HUES64 (cell line): Measurements from ENCODE around the gene MAP3K14.

ENCODE experiments used
- H3K27ac ChIP-seq: 2 replicates; pipeline ENCODE4 v1.7.0; 2013; ENCODE audit warnings: low read depth, low read length, inconsistent platforms
- H3K27me3 ChIP-seq: 2 replicates; pipeline ENCODE4 v1.6.1; 2013; ENCODE audit warnings: mild to moderate bottlenecking, low read length; ENCODE audit not compliant: insufficient read depth
- H3K36me3 ChIP-seq: 2 replicates; pipeline ENCODE4 v1.6.1; 2013; ENCODE audit warnings: mild to moderate bottlenecking, low read length; ENCODE audit not compliant: insufficient read depth
- H3K4me1 ChIP-seq: 2 replicates; pipeline ENCODE4 v1.6.1; 2013; ENCODE audit warnings: mild to moderate bottlenecking, low read length, moderate library complexity; ENCODE audit not compliant: insufficient read depth
- H3K4me3 ChIP-seq: 2 replicates; pipeline ENCODE4 v1.5.1; 2013; ENCODE audit warnings: mild to moderate bottlenecking, low read length, moderate library complexity
- H3K9ac ChIP-seq: 2 replicates; pipeline ENCODE4 v1.6.1; 2013; ENCODE audit warnings: mild to moderate bottlenecking, low read depth, low read length
- H3K9me3 ChIP-seq: 2 replicates; pipeline ENCODE4 v1.6.1; 2013; ENCODE audit warnings: low read depth, low read length; ENCODE audit not compliant: insufficient read depth
- WGBS: fragments of 150-250, 120-280 bp; methylation state at CpG from one replicate; pipeline ENCODE4 v1.1.7; 2013; ENCODE audit warnings: missing lambda C conversion rate; 5-methylcytosine and 5-hydroxymethylcytosine counted together

MAP3K14 gene

GRCh38 chr17:45338023-45338781 lies 21.4 kb upstream of the MAP3K14 start:
- no peak overlapping the region for H3K4me3 ChIP-seq
- WGBS, result 93% methylated on average over 15 of the region's 15 CpGs
- no peaks in the 10 kb centered on the region for H3K9me3 ChIP-seq
- H3K27ac ChIP-seq, result no peak overlapping the region
- H3K36me3 ChIP-seq, result no peaks in the 10 kb centered on the region
- H3K9ac ChIP-seq, result no peak overlapping the region
- H3K27me3 ChIP-seq, result no peaks in the 10 kb centered on the region; the same call in 1 of the 2 replicates
- peaks cover 11% of the 10 kb centered on the region; the same call in 1 of the 2 replicates for H3K4me1 ChIP-seq

- 88% methylated on average over 9 of the region's 9 CpGs for WGBS
- peaks cover 8% of the 10 kb centered on the region; the same call in 1 of the 2 replicates for H3K4me1 ChIP-seq
- no peaks in the 10 kb centered on the region for H3K9me3 ChIP-seq
- no peak overlapping the region for H3K4me3 ChIP-seq
- H3K36me3 ChIP-seq, result no peaks in the 10 kb centered on the region
- no peak overlapping the region for H3K27ac ChIP-seq
- no peaks in the 10 kb centered on the region; the same call in 1 of the 2 replicates for H3K27me3 ChIP-seq
- no peak overlapping the region for H3K9ac ChIP-seq
Measured at GRCh38 chr17:45336390-45337182, 19.8 kb upstream of the MAP3K14 start.

- no peak overlapping the region for H3K9ac ChIP-seq
- peaks cover 8% of the 10 kb centered on the region; the same call in 1 of the 2 replicates for H3K4me1 ChIP-seq
- H3K4me3 ChIP-seq, result no peak overlapping the region
- no peaks in the 10 kb centered on the region; the same call in 1 of the 2 replicates for H3K27me3 ChIP-seq
- H3K36me3 ChIP-seq, result no peaks in the 10 kb centered on the region
- no peaks in the 10 kb centered on the region for H3K9me3 ChIP-seq
- no peak overlapping the region for H3K27ac ChIP-seq
- WGBS, result 89% methylated on average over 5 of the region's 5 CpGs
Measured at GRCh38 chr17:45335721-45336120, 18.9 kb upstream of the MAP3K14 start.

- no peak overlapping the region for H3K4me3 ChIP-seq
- no peaks in the 10 kb centered on the region for H3K36me3 ChIP-seq
- no peak overlapping the region for H3K27ac ChIP-seq
- peaks cover 8% of the 10 kb centered on the region; the same call in 1 of the 2 replicates for H3K4me1 ChIP-seq
- no peak overlapping the region for H3K9ac ChIP-seq
- no peaks in the 10 kb centered on the region; the same call in 1 of the 2 replicates for H3K27me3 ChIP-seq
- H3K9me3 ChIP-seq, result no peaks in the 10 kb centered on the region
- WGBS, result 88% methylated on average over 10 of the region's 11 CpGs
Measured at GRCh38 chr17:45334701-45335677, 18.2 kb upstream of the MAP3K14 start.

GRCh38 chr17:45334231-45334630 lies 17.4 kb upstream of the MAP3K14 start:
- peaks cover 8% of the 10 kb centered on the region; the same call in 1 of the 2 replicates for H3K4me1 ChIP-seq
- no peaks in the 10 kb centered on the region for H3K36me3 ChIP-seq
- no CpG with 5 or more reads among the region's 1 CpG for WGBS
- H3K27me3 ChIP-seq, result no peaks in the 10 kb centered on the region; the same call in 1 of the 2 replicates
- H3K9me3 ChIP-seq, result no peaks in the 10 kb centered on the region
- no peak overlapping the region for H3K27ac ChIP-seq
- no peak overlapping the region for H3K9ac ChIP-seq
- H3K4me3 ChIP-seq, result no peak overlapping the region

GRCh38 chr17:45333702-45334092 lies 16.9 kb upstream of the MAP3K14 start:
- WGBS, result 96% methylated on average over 4 of the region's 4 CpGs
- H3K4me1 ChIP-seq, result peaks cover 8% of the 10 kb centered on the region; the same call in 1 of the 2 replicates
- H3K9me3 ChIP-seq, result no peaks in the 10 kb centered on the region
- H3K27ac ChIP-seq, result no peak overlapping the region
- H3K36me3 ChIP-seq, result no peaks in the 10 kb centered on the region
- no peak overlapping the region for H3K4me3 ChIP-seq
- H3K9ac ChIP-seq, result no peak overlapping the region
- H3K27me3 ChIP-seq, result no peaks in the 10 kb centered on the region; the same call in 1 of the 2 replicates

GRCh38 chr17:45332989-45333701 lies 16.3 kb upstream of the MAP3K14 start:
- Histone ChIP-seq H3K9me3 (no peaks in the 10 kb centered on the region), H3K36me3 (no peaks in the 10 kb centered on the region), H3K4me3 (no peak overlapping the region), H3K27ac (no peak overlapping the region), H3K27me3 (no peaks in the 10 kb centered on the region; the same call in 1 of the 2 replicates), H3K4me1 (peaks cover 8% of the 10 kb centered on the region; the same call in 1 of the 2 replicates), H3K9ac (no peak overlapping the region)
- 74% methylated on average over 4 of the region's 4 CpGs for WGBS

- H3K27me3 ChIP-seq, result no peaks in the 10 kb centered on the region; the same call in 1 of the 2 replicates
- no peak overlapping the region for H3K9ac ChIP-seq
- H3K27ac ChIP-seq, result no peak overlapping the region
- WGBS, result 92% methylated on average over 5 of the region's 5 CpGs
- peaks cover 8% of the 10 kb centered on the region; the same call in 1 of the 2 replicates for H3K4me1 ChIP-seq
- no peak overlapping the region for H3K4me3 ChIP-seq
- no peaks in the 10 kb centered on the region for H3K36me3 ChIP-seq
- no peaks in the 10 kb centered on the region for H3K9me3 ChIP-seq
Measured at GRCh38 chr17:45332505-45332904, 15.7 kb upstream of the MAP3K14 start.

- Histone ChIP-seq H3K4me3 (no peak overlapping the region), H3K9ac (no peak overlapping the region), H3K36me3 (no peaks in the 10 kb centered on the region), H3K27me3 (no peaks in the 10 kb centered on the region), H3K9me3 (no peaks in the 10 kb centered on the region), H3K4me1 (no peaks in the 10 kb centered on the region), H3K27ac (no peak overlapping the region)
- WGBS, result 97% methylated on average over 7 of the region's 7 CpGs
Measured at GRCh38 chr17:45326626-45327025, 9.8 kb upstream of the MAP3K14 start.

GRCh38 chr17:45325810-45326209 lies 9.0 kb upstream of the MAP3K14 start:
- no peak overlapping the region for H3K9ac ChIP-seq
- 83% methylated on average over 4 of the region's 4 CpGs for WGBS
- H3K4me3 ChIP-seq, result no peak overlapping the region
- H3K9me3 ChIP-seq, result no peaks in the 10 kb centered on the region
- H3K27me3 ChIP-seq, result no peaks in the 10 kb centered on the region
- 0 out of 2 replicates have a peak, but pooled peaks cover 4% of the 10 kb centered on the region for H3K4me1 ChIP-seq
- H3K27ac ChIP-seq, result no peak overlapping the region
- H3K36me3 ChIP-seq, result no peaks in the 10 kb centered on the region
